Measurements from ENCODE around the gene SNRNP48.

Gene SNRNP48

GRCh38 chr6:7604003-7604402, 14.0 kb downstream of the SNRNP48 start:
- DNase-seq: no peak

DNA sequence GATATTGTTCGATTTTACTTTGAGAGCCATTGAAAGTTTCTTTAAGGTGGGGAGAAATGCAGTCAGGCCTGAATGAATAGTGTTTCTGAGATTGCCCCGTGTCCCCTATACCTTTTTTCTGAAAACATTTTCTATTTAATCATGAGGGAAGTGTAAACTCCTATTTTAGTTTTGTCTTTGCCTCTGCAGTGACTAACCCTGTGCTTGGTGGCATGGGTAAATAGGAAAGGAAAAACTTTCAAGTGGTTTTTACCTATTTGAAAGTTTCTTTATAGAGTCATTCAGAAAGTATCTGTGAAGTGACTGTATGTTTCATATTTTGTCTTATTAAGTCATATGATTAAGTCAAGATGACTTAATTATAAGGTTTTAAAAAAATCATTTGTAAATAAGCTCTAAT, 14.5 kb downstream of the SNRNP48 start:
- DNase-seq: no peak

GRCh38 chr6:7615611-7616383, 25.8 kb downstream of the SNRNP48 start:
- no peak for DNase-seq

- DNase-seq: peak; percentile 16
Measured at GRCh38 chr6:7617801-7618764, 28.1 kb downstream of the SNRNP48 start.

DNA sequence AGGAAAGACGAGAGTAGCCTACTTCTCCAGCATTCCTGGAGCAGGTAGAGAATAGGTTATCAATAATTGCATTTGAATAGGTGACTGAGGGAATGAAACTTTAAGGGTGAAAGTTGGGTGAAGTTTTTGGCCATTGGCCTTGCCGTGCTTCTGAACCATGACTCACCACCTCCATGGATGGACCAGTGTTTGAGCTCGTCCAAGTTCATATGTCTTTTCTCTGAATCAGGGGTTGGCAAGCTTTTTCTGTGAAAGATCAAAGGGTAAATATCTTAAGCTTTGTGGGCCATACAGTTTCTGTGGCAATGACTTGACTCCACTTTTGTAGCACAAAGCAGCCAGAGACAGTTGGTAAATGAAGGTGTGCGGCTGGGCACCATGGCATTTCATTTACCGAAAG, 31.8 kb downstream of the SNRNP48 start:
- DNase-seq: no peak

- DNase-seq: no peak
Measured at GRCh38 chr6:7624796-7625710, 35.1 kb downstream of the SNRNP48 start.

GRCh38 chr6:7628479-7628878, 38.5 kb downstream of the SNRNP48 start:
- no peak for DNase-seq

DNA sequence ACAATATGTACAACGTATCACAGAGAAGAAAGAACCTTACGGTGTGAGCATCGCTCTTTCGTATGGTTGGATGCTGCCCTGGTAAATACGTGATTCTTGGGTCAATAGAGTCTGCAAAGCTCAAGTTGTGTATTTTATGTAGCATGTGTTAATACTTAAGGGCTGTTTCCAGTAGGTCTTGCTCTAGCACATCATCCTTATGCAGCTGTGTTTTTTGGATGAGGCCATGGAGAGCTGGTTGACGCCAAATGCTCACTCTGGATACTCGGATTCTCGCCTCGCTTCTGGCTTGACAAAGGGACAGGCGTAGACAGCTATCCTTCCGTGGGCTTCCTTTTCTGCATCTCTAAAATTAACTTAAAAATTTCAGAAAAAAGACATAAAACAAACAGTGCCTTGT, 38.9 kb downstream of the SNRNP48 start:
- no peak for DNase-seq

- DNase-seq: no peak
Measured at GRCh38 chr6:7629321-7629720, 39.3 kb downstream of the SNRNP48 start.

DNA sequence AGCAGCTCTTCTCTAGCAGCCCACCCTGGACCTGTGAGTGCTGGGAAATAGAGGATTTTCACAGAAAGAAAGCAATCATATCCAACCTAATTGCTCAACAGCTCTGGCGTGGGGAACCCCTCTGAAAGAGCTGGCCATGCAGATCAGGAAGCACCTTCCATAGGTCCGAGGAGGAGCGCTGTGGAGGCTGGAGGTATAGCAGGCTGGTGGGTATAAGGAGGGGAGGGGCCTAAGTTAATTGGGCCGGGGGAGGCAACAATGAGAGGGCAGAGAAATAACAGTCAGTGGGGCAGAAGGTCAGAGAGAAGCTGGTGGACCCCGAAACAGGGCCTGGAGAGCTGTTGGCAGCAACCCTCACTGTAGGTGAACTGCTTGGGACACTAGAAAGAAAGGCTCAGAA, 40.8 kb downstream of the SNRNP48 start:
- no peak for DNase-seq

- no peak for DNase-seq
Measured at GRCh38 chr6:7631466-7631865, 41.5 kb downstream of the SNRNP48 start.

DNA sequence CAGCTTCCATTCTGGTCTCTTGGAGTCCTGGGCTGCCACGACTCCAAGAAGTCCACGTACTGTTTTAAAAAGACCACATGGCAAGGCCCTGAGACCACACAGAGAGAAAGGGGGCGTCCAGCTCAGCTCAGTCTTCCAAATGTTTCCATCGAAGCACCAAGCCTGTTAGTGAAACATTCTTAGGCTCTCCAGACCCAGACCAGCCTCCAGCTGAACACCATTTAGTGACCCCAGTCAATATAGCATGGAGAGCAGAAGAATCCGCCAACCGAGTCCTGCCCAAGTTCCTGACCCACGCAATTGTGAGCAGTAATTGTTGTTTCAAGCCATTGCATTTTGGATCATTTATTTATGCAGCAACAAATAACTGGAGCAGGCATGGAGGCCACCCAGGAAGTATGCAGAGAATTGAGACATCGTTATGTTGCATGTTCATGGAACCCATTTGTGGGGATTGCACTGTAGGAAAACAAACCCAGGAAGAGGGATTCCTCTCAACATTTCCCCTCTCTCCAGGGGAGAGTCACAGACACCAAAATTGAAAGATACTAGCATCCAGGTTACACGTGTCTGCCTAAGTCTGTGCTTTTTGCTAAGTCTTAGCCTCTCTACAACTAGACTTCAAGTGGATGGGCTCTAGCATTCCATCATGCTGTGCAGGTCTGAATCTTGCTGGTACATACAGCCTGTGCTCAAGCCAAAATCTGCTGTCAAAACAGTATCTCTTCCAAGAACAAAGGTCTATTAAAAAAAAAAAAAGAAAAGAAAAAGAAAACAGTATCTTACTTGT, 42.7 kb downstream of the SNRNP48 start:
- no peak for DNase-seq

DNA sequence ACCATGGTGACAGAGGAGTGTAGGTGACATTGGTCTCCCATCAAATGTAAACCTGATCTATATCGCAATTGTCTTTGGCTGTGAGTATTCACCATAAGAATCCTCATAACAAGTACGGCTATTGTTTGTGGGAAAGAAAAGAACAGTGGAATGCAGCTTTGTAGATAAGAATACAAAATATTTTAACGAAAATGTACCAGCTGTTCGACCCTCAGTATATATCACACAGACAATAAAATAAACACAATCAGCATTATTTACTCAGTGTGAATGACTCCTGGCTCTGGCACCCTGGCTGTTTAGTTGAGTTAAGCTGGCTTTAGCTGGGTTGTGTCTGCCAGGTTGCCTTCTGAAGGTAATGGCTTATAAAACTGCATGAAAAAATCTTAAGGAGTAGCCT, 43.4 kb downstream of the SNRNP48 start:
- no peak for DNase-seq

DNA sequence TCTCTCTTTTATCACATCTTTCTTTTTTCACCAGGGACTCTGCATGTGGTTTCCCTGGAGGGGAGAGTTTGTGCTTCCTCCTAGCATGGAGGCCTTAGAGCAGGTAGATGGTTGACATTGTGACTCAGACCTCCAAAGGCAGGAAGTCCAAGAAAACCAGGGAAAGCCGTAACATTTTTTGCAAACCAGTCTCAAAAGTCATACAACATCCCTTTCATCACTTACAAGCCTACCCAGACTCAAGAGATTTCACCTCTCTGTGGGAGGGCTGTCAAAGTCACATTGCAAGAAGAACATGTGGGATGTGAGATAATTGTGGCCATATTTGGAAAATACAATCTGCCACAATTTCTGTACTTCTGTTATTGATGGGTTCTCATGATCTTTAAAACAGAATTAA, 46.2 kb downstream of the SNRNP48 start:
- no peak for DNase-seq

DNA sequence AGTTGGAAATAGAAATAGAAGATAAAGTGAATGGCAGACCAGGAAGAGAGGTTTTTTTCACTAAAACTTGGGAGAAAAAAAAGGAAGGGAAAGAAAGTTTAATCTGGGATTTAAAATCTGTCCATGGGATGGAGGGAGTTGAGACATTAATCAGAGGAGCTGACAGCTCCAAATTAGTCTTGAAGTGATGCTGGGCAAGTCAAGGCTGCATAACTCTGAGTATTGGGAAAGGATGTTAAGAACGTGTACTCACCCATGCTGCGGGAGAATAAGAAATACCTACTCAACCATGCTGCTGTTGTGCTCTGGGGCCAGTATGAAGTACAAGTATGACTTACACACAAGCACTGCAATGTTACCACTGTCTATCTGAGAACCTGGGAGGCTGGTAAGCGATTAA, 47.5 kb downstream of the SNRNP48 start:
- no peak for DNase-seq

GRCh38 chr6:7639427-7639826, 49.4 kb downstream of the SNRNP48 start:
- DNase-seq: no peak

- no peak for DNase-seq
Measured at GRCh38 chr6:7640016-7640415, 50.0 kb downstream of the SNRNP48 start.

DNA sequence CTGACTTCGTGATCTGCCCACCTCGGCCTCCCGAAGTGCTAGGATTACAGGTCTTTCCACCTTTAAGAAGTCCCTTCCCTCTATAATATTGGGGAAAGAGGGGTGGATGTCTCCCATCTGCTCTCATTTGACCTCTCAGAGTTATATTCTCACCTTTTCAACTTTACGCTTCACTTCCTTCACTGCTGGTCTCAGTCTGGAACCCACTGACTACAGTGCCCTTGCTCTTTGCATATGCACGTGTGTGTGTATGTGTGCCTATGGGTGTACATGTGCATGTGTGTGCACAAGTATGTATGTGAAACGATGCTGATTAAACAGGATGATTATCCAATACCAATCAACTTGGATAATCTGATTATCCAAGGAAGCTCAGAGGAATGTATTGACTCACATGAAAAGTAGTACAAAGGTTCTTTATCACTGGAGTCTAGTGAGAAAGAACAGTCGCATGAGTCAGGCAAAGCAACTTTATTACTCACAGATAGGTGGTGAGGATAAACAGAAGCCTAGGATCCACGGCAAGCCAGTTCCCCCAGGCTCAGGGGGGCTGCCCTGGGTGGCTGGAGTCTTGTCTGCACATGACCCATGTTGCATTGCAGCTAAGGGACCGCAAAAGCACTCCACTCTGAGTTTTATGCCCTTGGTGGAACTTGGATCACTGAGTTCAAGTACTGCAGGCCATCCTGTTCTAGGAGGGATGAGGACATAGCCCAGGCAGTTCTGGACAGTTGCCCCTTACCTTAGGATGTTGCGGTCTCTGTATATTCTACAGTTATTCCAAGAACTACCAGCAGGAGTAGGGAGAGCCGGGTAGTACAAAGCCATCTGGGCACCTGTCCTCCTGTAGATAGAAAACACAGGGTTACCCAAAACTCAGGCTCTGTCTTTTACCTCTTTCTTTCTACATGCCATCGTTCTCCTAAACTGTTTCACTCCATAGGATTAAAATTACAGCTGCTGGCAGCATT, 50.9 kb downstream of the SNRNP48 start:
- DNase-seq: no peak

- DNase-seq: no peak
Measured at GRCh38 chr6:7642791-7643190, 52.8 kb downstream of the SNRNP48 start.

- no peak for DNase-seq
Measured at GRCh38 chr6:7644417-7644816, 54.4 kb downstream of the SNRNP48 start.

GRCh38 chr6:7646394-7646793, 56.4 kb downstream of the SNRNP48 start:
- DNase-seq: no peak

Measured in stimulated activated CD4-positive, alpha-beta T cell treated with anti-CD3 and anti-CD28 coated beads, Interleukin-1b, Interleukin-23, amount 100 ng/mL, for 48 hours (primary cell).